ENCODE data around the gene SOX6.

GRCh38 chr11:16350125-16350524, 6.2 kb downstream of the SOX6 start:
- no peak for TF ChIP-seq CTCF (IDR thresholded peaks at IDR 0.05)
- no peak for TF ChIP-seq POLR2A (IDR thresholded peaks at IDR 0.05)

Data from uterus (tissue), 2 donors.